Ishikawa (cell line): Measurements from ENCODE around the gene CHCHD6.

Source experiments
- CEBPB ChIP-seq: IDR thresholded peaks from 2 replicates; pipeline ENCODE4 v1.6.1; 2012
- CREB1 ChIP-seq: IDR thresholded peaks from 2 replicates; pipeline ENCODE4 v1.6.1; 2012; ENCODE audit warnings: low read depth
- EGR1 ChIP-seq: IDR thresholded peaks from 2 replicates; pipeline ENCODE4 v1.6.1; 2012
- EP300 ChIP-seq: IDR thresholded peaks from 2 replicates; pipeline ENCODE4 v1.6.1; 2012; ENCODE audit warnings: borderline replicate concordance
- FOXM1 ChIP-seq: IDR thresholded peaks from 2 replicates; pipeline ENCODE4 v1.6.1; 2012; ENCODE audit warnings: low read depth, borderline replicate concordance
- MAX ChIP-seq: IDR thresholded peaks from 2 replicates; pipeline ENCODE4 v1.6.1; 2012
- NFIC ChIP-seq: IDR thresholded peaks from 2 replicates; pipeline ENCODE4 v1.6.1; 2012
- RAD21 ChIP-seq: IDR thresholded peaks from 2 replicates; pipeline ENCODE4 v1.6.1; 2012; ENCODE audit warnings: low read depth
- REST ChIP-seq: IDR thresholded peaks from 2 replicates; pipeline ENCODE4 v1.6.1; 2012; ENCODE audit warnings: low read depth, mild to moderate bottlenecking
- TAF1 ChIP-seq: IDR thresholded peaks from 2 replicates; pipeline ENCODE4 v1.6.1; 2012; ENCODE audit warnings: low read depth, mild to moderate bottlenecking
- TCF12 ChIP-seq: IDR thresholded peaks from 2 replicates; pipeline ENCODE4 v1.6.1; 2012; ENCODE audit warnings: low read depth
- TEAD4 ChIP-seq: IDR thresholded peaks from 2 replicates; pipeline ENCODE4 v1.6.1; 2012
- USF1 ChIP-seq: IDR thresholded peaks from 2 replicates; pipeline ENCODE4 v1.6.1; 2012
- YY1 ChIP-seq: IDR thresholded peaks from 2 replicates; pipeline ENCODE4 v1.6.1; 2012; ENCODE audit warnings: low read depth
- ZBTB7A ChIP-seq: IDR thresholded peaks from 2 replicates; pipeline ENCODE4 v1.6.1; 2012; ENCODE audit warnings: low read depth

CHCHD6 gene

GRCh38 chr3:126896968-126897367, 192.9 kb downstream of the CHCHD6 start:
- TF ChIP-seq TCF12 (no peak), TAF1 (no peak), MAX (no peak), CREB1 (no peak), EP300 (no peak), TEAD4 (no peak), USF1 (no peak), NFIC (no peak), YY1 (no peak), FOXM1 (no peak), RAD21 (no peak), ZBTB7A (no peak)

- TF ChIP-seq FOXM1, result no peak
- no peak for TF ChIP-seq REST
Measured at GRCh38 chr3:126897943-126898342, 193.9 kb downstream of the CHCHD6 start.

- TF ChIP-seq USF1 (no peak), ZBTB7A (no peak), TAF1 (no peak), EP300 (no peak)
Measured at GRCh38 chr3:126900859-126901540, 197.0 kb downstream of the CHCHD6 start.

- no peak for TF ChIP-seq YY1
Measured at GRCh38 chr3:126901631-126902030, 197.6 kb downstream of the CHCHD6 start.

GRCh38 chr3:126903521-126903920, 199.5 kb downstream of the CHCHD6 start:
- no peak for TF ChIP-seq USF1
- no peak for TF ChIP-seq NFIC
- no peak for TF ChIP-seq YY1
- no peak for TF ChIP-seq TCF12
- no peak for TF ChIP-seq EGR1
- TF ChIP-seq MAX, result no peak
- TF ChIP-seq REST, result no peak

GRCh38 chr3:126907557-126907956, 203.5 kb downstream of the CHCHD6 start:
- TF ChIP-seq MAX (no peak), USF1 (no peak), REST (no peak), EGR1 (no peak), CEBPB (no peak), YY1 (no peak), TEAD4 (no peak), CREB1 (no peak)
